H9 (cell line): ENCODE measurements around the gene COMP. TPM values are rescaled to one million over a fixed set of nuclear protein-coding genes. Genes with fewer than 3 reads are reported as not detected.

Experiments used
- DNase-seq: peaks from one replicate; pipeline ENCODE4 v3.0.0-alpha.2; 2017
- H2AFZ ChIP-seq: one replicate; pipeline ENCODE4 v1.6.1; 2013; ENCODE audit warnings: mild to moderate bottlenecking, low read length, control low read depth, moderate library complexity
- H2AK5ac ChIP-seq: 2 replicates; pipeline ENCODE4 v1.6.1; 2013; ENCODE audit warnings: low read length, control low read depth, mixed read lengths; ENCODE audit not compliant: insufficient read length
- H2BK120ac ChIP-seq: one replicate; pipeline ENCODE4 v1.6.1; 2013; ENCODE audit warnings: low read depth, mild to moderate bottlenecking, low read length, control low read depth, inconsistent platforms; ENCODE audit not compliant: poor library complexity, severe bottlenecking
- H2BK12ac ChIP-seq: 2 replicates; pipeline ENCODE4 v1.6.1; 2013; ENCODE audit warnings: low read length, control low read depth, mixed read lengths, low read depth; ENCODE audit not compliant: insufficient read length
- H2BK15ac ChIP-seq: 2 replicates; pipeline ENCODE4 v1.6.1; 2013; ENCODE audit warnings: low read depth, low read length, control low read depth
- H2BK20ac ChIP-seq: one replicate; pipeline ENCODE4 v1.6.1; 2013; ENCODE audit warnings: low read depth, mild to moderate bottlenecking, low read length, control low read depth, inconsistent platforms; ENCODE audit not compliant: poor library complexity, severe bottlenecking
- H2BK5ac ChIP-seq: 2 replicates; pipeline ENCODE4 v1.6.1; 2013; ENCODE audit warnings: low read length, control low read depth, mixed read lengths; ENCODE audit not compliant: insufficient read length
- H3K14ac ChIP-seq: 2 replicates; pipeline ENCODE4 v1.6.1; 2013; ENCODE audit warnings: low read length, control low read depth; ENCODE audit not compliant: insufficient read depth
- H3K18ac ChIP-seq: 2 replicates; pipeline ENCODE4 v1.6.1; 2013; ENCODE audit warnings: low read depth, mild to moderate bottlenecking, mixed read lengths, low read length, control low read depth; ENCODE audit not compliant: insufficient read length
- H3K23ac ChIP-seq: 2 replicates; pipeline ENCODE4 v1.6.1; 2013; ENCODE audit warnings: low read length, control low read depth, mixed read lengths, low read depth; ENCODE audit not compliant: insufficient read length
- H3K23me2 ChIP-seq: 2 replicates; pipeline ENCODE4 v1.6.1; 2013; ENCODE audit warnings: low read depth, mild to moderate bottlenecking, mixed read lengths, low read length, control low read depth; ENCODE audit not compliant: insufficient read length, poor library complexity, severe bottlenecking
- H3K27ac ChIP-seq: 2 replicates; pipeline ENCODE4 v1.5.1; 2013; ENCODE audit warnings: low read length, control low read depth, mixed read lengths, low read depth; ENCODE audit not compliant: insufficient read length
- H3K27me3 ChIP-seq: 2 replicates; pipeline ENCODE4 v1.6.1; 2013; ENCODE audit warnings: low read length, control low read depth, inconsistent platforms; ENCODE audit not compliant: insufficient read depth
- H3K4ac ChIP-seq: 2 replicates; pipeline ENCODE4 v1.6.1; 2013; ENCODE audit warnings: low read depth, mild to moderate bottlenecking, control low read depth, inconsistent platforms, low read length, moderate library complexity
- H3K4me1 ChIP-seq: 2 replicates; pipeline ENCODE4 v1.6.1; 2013; ENCODE audit warnings: low read length, control low read depth, inconsistent platforms; ENCODE audit not compliant: insufficient read depth
- H3K4me2 ChIP-seq: 2 replicates; pipeline ENCODE4 v1.6.1; 2013; ENCODE audit warnings: low read length, control low read depth, mixed read lengths; ENCODE audit not compliant: insufficient read length, insufficient read depth
- H3K56ac ChIP-seq: 2 replicates; pipeline ENCODE4 v1.6.1; 2013; ENCODE audit warnings: low read depth, mild to moderate bottlenecking, mixed read lengths, low read length, control low read depth; ENCODE audit not compliant: insufficient read length
- H3K79me1 ChIP-seq: 2 replicates; pipeline ENCODE4 v1.6.1; 2013; ENCODE audit warnings: low read depth, mild to moderate bottlenecking, moderate library complexity, low read length, control low read depth, inconsistent platforms; ENCODE audit not compliant: insufficient read depth, poor library complexity, severe bottlenecking
- H3K79me2 ChIP-seq: 2 replicates; pipeline ENCODE4 v1.6.1; 2013; ENCODE audit warnings: low read length, control low read depth, inconsistent platforms; ENCODE audit not compliant: insufficient read depth
- H3K9ac ChIP-seq: 2 replicates; pipeline ENCODE4 v1.6.1; 2013; ENCODE audit warnings: low read length, control low read depth, mixed read lengths; ENCODE audit not compliant: insufficient read length; ENCODE audit errors: extremely low read depth
- H3K9me3 ChIP-seq: one replicate; pipeline ENCODE4 v1.6.1; 2013; ENCODE audit warnings: low read depth, low read length, inconsistent platforms; ENCODE audit not compliant: control insufficient read depth
- H3T11ph ChIP-seq: one replicate; pipeline ENCODE4 v1.6.1; 2013; ENCODE audit warnings: mild to moderate bottlenecking, low read length, control low read depth, inconsistent platforms
- H4K20me1 ChIP-seq: one replicate; pipeline ENCODE4 v1.6.1; 2013; ENCODE audit not compliant: control insufficient read depth, insufficient read length, insufficient read depth
- H4K5ac ChIP-seq: 2 replicates; pipeline ENCODE4 v1.6.1; 2013; ENCODE audit warnings: low read depth, mild to moderate bottlenecking, mixed read lengths, low read length, control low read depth; ENCODE audit not compliant: insufficient read length
- H4K8ac ChIP-seq: replicated peaks from 2 replicates; pipeline ENCODE4 v1.6.1; 2013; ENCODE audit warnings: low read length, control low read depth, mixed read lengths, low read depth; ENCODE audit not compliant: insufficient read length
- H4K91ac ChIP-seq: 2 replicates; pipeline ENCODE4 v1.6.1; 2013; ENCODE audit warnings: low read depth, mild to moderate bottlenecking, moderate library complexity, mixed read lengths, low read length, control low read depth; ENCODE audit not compliant: insufficient read length
- H3K27ac Mint-ChIP-seq, 3 experiments: 2 replicates in 2 of 3; 3 replicates in 1 of 3; pipeline ENCODE4 v1.8.0; 2020 to 2021; ENCODE audit warnings: mixed read lengths in 3 of 3, mild to moderate bottlenecking in 1 of 3, moderate library complexity in 1 of 3
- H3K27me3 Mint-ChIP-seq: 2 replicates; pipeline ENCODE4 v1.8.0; 2021; ENCODE audit warnings: low read depth, mild to moderate bottlenecking, moderate library complexity, mixed read lengths
- H3K36me3 Mint-ChIP-seq, 3 experiments: 2 replicates in 2 of 3; 3 replicates in 1 of 3; pipeline ENCODE4 v1.8.0; 2020 to 2021; ENCODE audit warnings: low read depth in 3 of 3, mixed read lengths in 3 of 3; ENCODE audit not compliant: insufficient read depth in 1 of 3
- H3K4me1 Mint-ChIP-seq, 2 experiments: 2 replicates each; pipeline ENCODE4 v1.8.0; 2020; ENCODE audit warnings: mixed read lengths in 2 of 2
- H3K4me3 Mint-ChIP-seq, 2 experiments: 2 replicates in 1 of 2; 3 replicates in 1 of 2; pipeline ENCODE4 v1.8.0; 2020 to 2021; ENCODE audit warnings: mild to moderate bottlenecking in 2 of 2, mixed read lengths in 2 of 2, moderate library complexity in 1 of 2
- H3K9me3 Mint-ChIP-seq, 2 experiments: 2 replicates in 1 of 2; 3 replicates in 1 of 2; pipeline ENCODE4 v1.8.0; 2020; ENCODE audit warnings: mild to moderate bottlenecking in 2 of 2, mixed read lengths in 2 of 2, moderate library complexity in 1 of 2
- WGBS: extraction: QIAGEN DNeasy Blood & Tissue Kit; methylation state at CpG from one replicate; pipeline ENCODE4 v1.1.7; 2013; ENCODE audit warnings: missing lambda C conversion rate, low lambda C conversion rate, mixed read lengths; ENCODE audit not compliant: insufficient read length; ENCODE audit errors: extremely low coverage; 5-methylcytosine and 5-hydroxymethylcytosine counted together
- total RNA-seq: library from RNA; stranded (reverse); gene quantifications from 2 replicates; pipeline ENCODE4 v1.2.1, GENCODE V29; 2021
- TF ChIP-seq, protein P1 (sequence below): fragments of 200-600 bp; sonication (generic); conservative IDR thresholded peaks from 3 replicates; pipeline ENCODE4 v1.8.0; 2021; ENCODE audit warnings: antibody characterized with exemption, mild to moderate bottlenecking

Gene COMP
- total RNA-seq, 1 experiment from 2014 or later, result 0.15 TPM

DNA sequence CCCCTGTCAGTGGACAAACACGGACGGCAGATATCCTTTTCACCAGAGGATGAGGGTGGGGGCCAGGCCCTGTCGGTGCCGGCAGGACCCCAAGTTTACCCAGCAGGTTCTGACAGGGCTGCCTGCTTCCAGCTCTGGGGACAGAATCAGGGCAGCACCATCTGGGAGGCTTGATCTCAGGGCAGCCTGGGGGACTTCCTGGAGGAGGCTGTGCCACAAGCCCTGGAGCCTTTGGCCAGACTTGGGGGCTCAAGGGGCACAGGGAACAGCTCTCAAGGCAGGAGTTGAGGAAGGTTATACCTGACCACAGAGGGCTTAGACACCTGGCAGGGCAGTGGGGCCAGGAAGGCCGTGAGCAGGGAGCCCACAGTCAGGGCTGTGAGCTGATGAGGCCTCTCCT lies 45.2 kb downstream of the COMP start:
- Histone ChIP-seq H3K14ac (no peak overlapping the region), H2BK15ac (no peak overlapping the region), H3K27me3 (no peaks in the 10 kb centered on the region), H3T11ph (no peak overlapping the region), H3K79me2 (no peaks in the 10 kb centered on the region), H3K23ac (no peak overlapping the region), H3K27ac (no peak overlapping the region), H2AK5ac (no peak overlapping the region), H3K9me3 (no peaks in the 10 kb centered on the region), H4K91ac (no peak overlapping the region), H3K79me1 (no peaks in the 10 kb centered on the region), H4K20me1 (no peaks in the 10 kb centered on the region), H4K8ac (no peak overlapping the region), H3K56ac (no peak overlapping the region), H4K5ac (no peak overlapping the region), H3K23me2 (no peaks in the 10 kb centered on the region), H2BK12ac (no peak overlapping the region), H3K9ac (no peak overlapping the region), H3K18ac (no peak overlapping the region), H3K4me2 (no peak overlapping the region), H2BK20ac (no peak overlapping the region), H3K4me1 (no peaks in the 10 kb centered on the region), H2BK5ac (no peak overlapping the region), H3K4ac (no peak overlapping the region), H2BK120ac (no peak overlapping the region), H2AFZ (no peak overlapping the region)
- WGBS, result no CpG with 5 or more reads among the region's 5 CpGs
- peak; percentile 26 for DNase-seq
- no peaks in the 10 kb centered on the region for H3K27me3 Mint-ChIP-seq
- H3K9me3 Mint-ChIP-seq, result no peaks in the 10 kb centered on the region
- H3K4me3 Mint-ChIP-seq, result no peak overlapping the region
- H3K4me1 Mint-ChIP-seq, result peaks cover 8 to 21% of the 10 kb centered on the region in 2 experiments
- H3K36me3 Mint-ChIP-seq, result peaks cover 0 to 8% (median 5%) of the 10 kb centered on the region in 3 experiments; a peak in 4 of 7 replicates
- H3K27ac Mint-ChIP-seq, result no peak overlapping the region; a peak in 1 of 7 replicates
- TF ChIP-seq, protein P1, sequence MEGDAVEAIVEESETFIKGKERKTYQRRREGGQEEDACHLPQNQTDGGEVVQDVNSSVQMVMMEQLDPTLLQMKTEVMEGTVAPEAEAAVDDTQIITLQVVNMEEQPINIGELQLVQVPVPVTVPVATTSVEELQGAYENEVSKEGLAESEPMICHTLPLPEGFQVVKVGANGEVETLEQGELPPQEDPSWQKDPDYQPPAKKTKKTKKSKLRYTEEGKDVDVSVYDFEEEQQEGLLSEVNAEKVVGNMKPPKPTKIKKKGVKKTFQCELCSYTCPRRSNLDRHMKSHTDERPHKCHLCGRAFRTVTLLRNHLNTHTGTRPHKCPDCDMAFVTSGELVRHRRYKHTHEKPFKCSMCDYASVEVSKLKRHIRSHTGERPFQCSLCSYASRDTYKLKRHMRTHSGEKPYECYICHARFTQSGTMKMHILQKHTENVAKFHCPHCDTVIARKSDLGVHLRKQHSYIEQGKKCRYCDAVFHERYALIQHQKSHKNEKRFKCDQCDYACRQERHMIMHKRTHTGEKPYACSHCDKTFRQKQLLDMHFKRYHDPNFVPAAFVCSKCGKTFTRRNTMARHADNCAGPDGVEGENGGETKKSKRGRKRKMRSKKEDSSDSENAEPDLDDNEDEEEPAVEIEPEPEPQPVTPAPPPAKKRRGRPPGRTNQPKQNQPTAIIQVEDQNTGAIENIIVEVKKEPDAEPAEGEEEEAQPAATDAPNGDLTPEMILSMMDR, result no peak
